ENCODE results near the gene CHCHD4. TPM values are rescaled to one million over a fixed set of nuclear protein-coding genes. Genes with fewer than 3 reads are reported as not detected.

The CHCHD4 gene
- 6.7 TPM for total RNA-seq

DNA sequence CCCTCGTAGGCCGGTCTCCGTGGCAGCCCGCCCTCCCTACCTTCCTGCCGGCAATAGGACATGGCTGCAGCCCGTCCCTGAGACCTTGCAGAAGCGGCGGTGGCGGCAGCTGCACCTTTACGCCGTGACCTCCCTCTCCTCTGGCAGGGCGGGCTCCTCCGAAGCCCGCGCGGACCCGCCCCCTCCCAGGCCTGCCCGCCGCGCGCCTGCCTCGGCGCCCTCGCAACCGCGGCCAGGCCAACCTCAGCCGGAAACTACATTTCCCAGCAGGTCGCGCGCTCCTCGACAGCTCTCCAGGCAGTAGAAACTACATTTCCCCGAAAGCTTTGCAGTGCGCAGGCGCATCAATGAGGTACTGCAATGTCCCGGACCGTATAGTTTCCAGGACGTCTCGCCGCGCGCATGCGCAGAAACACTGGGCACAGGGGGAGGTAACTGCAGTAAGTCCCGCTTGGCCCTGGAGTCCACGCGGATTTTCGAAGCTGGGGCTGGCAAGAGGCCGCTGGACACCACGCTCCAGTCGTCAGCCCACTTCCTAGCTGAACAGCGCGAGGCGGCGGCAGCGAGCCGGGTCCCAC lies at the start of gene CHCHD4, which contains the start of gene TMEM43:
Gene CHCHD4 (minus strand): TSS at position 256 of the 578 bp plus-strand sequence. CDS start 194 bp downstream, at position 62.
Gene TMEM43 (plus strand): TSS at position 438 of the 578 bp plus-strand sequence. CDS start 142 bp downstream, outside the sequence.
- DNase-seq (ENCODE audit: low read depth in 2 of 3, low spot score in 2 of 3), result peak; percentile 96 to 99 (median 98)

DNA sequence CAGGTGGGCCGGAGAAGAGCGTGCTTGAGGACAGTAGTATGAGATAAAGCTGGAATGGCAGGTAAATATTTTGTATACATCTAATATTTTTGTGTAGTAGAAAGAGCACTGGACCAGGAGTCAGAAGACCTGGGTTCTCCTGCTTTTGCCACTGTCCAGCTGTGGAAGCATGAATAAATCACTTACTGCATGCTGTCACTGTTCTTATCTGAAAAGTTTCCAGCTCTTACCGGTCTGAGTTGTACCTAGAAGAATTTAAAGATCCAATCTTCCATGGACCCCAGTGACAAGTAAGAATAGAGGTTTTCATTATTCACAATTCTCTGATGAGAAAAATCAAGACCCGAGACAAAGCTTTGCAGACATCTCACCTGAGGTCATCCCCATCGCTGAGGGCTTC lies 47.8 kb upstream of the CHCHD4 start:
- DNase-seq (ENCODE audit: low read depth in 2 of 3, low spot score in 2 of 3), result no peak

DNA sequence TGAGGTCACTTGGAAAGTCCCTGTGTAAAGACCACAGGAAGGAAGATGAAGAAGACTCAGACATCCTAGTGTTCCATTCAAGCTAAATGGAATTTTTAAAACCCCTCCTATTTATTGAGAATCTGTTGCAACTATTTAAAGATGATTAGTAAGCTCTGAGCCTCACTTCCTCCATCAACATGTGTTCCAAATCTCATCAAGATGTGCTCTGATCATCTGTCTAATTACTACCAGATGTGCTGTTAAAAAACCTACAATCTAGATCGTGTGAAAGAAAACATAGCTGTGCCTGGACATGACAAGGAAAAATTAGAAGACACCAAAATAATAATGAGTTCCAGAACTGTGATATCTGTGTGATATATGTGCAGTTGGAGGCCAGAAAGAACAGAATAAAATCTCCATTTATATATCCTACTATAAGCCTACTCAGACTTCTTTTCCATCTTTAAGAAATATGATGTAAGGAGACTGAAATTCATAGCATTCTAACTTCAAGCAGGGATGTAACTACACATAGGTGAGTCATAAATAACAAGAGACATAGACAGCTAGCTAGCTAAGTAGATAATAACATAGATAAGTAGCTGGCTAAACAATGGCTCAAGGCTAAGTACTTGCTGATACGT lies 46.0 kb upstream of the CHCHD4 start:
- no peak for DNase-seq (ENCODE audit: low read depth in 2 of 3, low spot score in 2 of 3)

DNA sequence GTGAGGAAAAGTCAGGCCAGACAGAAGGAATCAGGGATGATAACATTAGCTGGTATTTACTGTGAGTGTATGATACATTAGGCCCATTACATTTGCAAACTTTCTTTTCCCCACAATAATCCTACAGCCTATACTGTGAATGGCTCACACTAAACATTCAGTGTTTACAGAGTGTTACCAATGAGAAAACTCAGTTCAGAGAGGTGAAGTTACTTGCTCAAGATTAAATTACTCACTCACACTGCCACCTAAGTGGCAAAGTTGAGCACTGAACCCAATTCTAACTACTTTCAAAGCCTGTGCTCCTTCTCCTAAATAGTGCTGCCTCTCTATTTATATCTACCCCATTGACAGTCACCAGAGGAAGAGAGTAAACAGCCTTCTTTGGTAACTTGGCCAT lies 45.2 kb upstream of the CHCHD4 start:
- no peak for DNase-seq (ENCODE audit: low read depth in 2 of 3, low spot score in 2 of 3)

DNA sequence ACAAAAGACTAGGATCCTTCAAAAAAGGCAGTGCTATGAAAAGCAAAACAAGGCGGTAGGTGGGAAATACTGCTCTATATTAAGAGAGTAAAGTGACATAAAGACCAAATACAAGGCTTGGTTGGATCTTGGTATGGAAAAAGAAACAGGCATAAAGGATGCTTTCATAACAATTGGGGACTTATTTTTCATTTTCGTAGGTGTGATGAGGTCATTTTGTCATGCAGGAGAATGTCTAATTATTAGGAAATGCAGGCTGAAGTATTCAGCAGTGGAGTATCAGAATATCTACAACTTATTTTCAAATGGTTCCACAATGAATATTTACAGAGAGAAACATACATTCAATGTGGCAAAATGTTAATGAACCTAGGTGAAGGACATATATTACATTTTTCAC lies 44.8 kb upstream of the CHCHD4 start:
- DNase-seq (ENCODE audit: low read depth in 2 of 3, low spot score in 2 of 3), result no peak

DNA sequence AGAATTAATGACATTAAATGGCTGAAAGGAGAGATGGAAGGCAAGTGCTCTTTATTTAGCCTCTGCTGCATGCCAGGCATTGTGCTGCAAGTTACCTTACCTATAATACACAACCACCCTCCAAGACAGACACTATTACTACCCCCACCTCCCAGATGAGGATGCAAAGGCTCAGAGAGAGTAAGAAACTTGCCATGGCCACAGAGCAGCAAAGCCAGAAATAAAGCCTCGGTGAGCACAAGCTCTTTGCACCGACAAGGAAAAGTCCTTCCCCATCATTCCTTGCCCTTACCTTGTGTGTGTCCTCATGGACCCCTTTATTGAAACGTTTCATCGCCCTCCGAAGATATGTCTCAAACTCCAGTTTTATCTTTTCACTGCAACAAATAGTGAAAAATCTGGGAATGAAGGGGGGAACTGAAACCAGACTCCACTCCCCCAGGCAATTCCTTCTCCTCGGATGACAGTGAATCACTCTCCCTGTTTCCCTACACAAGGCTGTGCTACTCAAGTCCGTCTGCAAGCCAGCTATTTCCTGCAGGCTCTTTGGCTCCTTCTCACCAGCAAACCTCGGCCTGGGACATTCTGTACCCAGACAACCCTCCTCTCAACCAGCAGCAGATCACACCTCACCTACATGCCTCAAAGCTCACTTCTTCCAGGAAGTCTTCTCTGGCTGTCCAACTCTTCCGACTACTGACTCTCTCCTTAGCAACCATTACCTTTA lies 42.4 kb upstream of the CHCHD4 start:
- no peak for DNase-seq (ENCODE audit: low read depth in 2 of 3, low spot score in 2 of 3)

DNA sequence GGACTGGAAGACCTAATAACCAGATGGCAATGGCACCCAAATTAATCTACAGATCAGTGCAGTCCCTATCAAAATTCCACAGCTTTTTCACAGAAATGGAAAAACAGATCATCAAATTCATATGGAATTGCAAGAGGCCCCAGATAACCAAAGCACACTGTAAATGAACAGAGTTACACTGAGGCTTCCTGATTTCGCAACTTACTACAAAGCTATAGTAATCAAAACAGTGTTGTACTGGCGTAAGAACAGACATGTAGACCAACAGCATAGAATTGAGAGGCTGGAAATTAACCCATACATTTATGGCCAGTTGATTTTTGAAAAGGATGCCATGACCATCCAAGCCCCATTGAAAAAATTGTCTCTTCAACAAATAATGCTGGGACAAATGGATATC lies 37.5 kb upstream of the CHCHD4 start:
- DNase-seq (ENCODE audit: low read depth in 2 of 3, low spot score in 2 of 3), result no peak

DNA sequence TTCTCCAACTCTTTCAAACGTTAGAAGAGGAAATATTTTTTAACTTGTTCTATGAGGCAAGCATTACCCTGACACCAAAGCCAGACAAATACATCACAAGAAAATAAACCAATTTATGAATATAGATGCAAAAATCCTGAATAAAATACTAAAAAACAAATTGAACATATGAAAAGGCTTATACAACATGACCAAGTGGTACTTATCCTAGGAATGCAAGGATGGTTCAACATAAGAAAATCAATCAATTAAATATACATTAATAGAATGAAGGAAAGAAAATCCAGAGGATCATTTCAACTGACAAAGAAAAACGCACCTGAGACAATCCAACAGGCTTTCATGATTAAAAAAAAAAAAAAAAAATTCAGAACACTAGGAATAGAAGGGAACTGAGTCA lies 36.6 kb upstream of the CHCHD4 start:
- no peak for DNase-seq (ENCODE audit: low read depth in 2 of 3, low spot score in 2 of 3)

DNA sequence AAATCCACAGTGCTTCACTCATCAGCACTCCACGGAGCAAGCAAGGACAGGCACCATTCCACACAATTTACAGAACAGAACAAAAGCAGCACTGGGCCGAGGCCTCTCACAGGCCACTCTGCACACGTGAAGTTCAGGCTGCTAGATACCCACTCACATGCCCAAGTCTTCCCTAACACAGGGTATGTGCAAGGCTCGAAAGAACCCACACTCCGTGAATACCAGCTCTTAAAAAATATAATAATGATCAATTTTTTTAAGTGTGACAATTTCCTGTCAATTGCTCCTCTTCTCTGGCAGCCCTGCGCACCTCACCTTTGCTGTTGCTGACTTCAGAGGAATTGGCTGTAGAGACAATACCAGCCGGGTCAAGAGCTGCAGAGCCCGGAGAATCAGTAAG lies 34.8 kb upstream of the CHCHD4 start:
- DNase-seq (ENCODE audit: low read depth in 2 of 3, low spot score in 2 of 3), result no peak

DNA sequence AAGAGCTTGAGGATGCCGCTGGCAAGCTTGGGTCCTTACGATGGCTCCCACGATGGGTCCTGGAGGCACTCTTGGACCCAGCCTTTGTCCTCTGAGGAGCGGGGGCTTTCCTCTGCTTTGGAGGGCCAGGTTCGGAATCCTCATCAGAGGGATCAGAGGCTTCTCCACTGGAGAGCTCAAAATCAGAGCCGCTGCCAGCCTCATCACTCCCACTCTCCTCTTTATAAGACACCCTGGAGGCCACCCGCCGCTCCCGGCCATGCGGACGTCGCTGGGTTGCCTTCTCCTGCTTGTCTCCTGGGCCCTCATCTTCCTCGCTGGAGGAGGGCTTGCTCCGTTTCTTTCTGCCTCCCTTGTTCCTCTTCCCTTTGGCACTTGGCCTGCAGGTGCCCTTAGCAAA lies 33.7 kb upstream of the CHCHD4 start:
- no peak for DNase-seq (ENCODE audit: low read depth in 2 of 3, low spot score in 2 of 3)

DNA sequence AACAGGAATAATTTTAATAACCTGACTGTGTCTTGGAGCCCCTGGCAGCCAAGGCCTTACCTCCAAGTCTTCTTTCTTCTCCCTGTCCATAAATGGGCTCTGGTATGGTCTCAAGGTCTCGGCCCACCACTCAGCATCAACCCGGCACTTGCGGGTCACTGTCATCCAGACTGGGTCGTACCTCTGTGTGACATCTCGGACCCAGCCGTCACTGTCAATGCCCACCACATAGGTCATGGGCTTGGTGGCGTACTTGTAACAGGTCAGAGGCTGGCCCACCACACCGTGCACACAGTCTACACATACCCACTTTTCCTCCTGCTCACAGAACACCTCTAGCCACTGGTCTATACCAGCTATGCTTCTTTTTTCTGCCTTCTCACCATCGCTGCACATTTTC lies 33.3 kb upstream of the CHCHD4 start:
- no peak for DNase-seq (ENCODE audit: low read depth in 2 of 3, low spot score in 2 of 3)

DNA sequence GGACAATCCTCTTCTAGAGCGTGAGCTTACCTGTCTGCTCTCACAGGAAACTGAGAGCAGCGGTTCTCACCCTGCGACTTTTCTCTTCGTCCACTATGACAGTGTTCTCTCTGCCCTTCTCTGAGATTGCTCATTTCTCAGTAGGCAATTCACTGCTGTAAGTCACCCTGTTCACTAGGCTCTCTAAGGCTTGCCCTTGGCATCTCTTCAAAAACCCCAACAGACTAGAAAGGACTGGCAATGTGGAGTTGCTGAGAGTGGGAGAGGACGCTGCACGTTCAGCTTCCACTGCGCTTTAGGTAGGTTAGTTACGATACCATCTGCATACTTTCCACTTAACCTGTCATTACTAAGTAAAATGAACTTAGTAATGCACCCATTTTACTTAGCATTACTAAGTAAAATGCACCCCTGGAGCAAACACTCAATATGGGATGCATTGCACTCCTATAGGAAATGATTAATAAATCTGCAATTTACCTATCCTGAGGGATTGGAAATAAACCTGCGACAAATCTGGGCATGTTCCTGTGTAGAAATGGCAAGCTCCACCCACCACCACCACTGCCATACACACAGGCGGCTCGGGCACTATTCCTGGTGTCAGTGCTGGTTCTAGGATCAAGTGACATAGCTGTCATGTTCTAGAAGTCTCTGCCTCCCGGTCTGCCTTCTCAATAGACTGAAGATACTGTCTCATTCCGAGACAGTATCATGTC lies 32.3 kb upstream of the CHCHD4 start:
- DNase-seq (ENCODE audit: low read depth in 2 of 3, low spot score in 2 of 3), result no peak

DNA sequence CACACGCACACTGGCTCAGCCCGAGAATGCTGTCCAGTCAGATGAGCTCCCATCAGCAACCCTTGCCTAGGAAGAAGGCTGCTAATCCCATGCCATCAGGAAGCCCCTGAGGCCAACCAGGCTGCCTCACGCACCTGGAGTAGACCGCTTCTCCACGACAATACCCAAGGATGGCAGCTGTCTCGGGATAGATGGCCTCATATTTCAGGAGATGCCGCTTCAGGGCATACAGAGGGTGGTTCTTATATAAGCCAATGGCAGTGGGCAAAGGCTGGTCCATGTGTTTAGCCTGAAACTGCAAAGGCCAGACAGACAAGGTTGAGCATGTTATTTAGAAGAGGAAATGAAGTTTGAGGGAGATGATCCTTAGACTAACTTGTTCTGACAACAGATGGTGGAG lies 31.5 kb upstream of the CHCHD4 start:
- no peak for DNase-seq (ENCODE audit: low read depth in 2 of 3, low spot score in 2 of 3)

DNA sequence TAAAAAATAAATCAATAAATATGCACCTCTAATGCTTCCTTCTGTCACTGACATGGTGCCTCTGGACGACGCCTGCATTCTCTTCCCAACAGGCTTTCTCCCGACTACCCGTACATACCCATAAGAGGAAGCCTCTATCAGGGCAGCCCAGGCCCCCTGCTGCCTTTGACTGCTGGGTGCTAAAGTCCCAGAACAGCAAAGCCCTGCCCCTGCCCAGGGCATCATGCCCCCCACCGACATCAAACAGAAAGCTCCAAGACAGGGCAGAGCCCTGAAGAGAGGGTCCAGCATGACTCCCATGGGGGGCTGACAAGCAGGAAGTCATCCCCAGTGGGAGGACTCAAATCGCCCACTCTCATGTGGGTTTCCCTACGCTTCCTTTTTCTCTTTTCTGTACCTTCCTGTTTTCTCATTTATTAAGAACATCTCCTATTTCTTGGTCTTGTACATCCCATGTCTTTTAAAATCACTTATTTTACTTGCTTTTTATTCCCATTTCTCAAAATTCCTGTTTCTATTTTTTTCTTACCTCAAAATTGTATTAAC lies 30.3 kb upstream of the CHCHD4 start:
- no peak for DNase-seq (ENCODE audit: low read depth in 2 of 3, low spot score in 2 of 3)

DNA sequence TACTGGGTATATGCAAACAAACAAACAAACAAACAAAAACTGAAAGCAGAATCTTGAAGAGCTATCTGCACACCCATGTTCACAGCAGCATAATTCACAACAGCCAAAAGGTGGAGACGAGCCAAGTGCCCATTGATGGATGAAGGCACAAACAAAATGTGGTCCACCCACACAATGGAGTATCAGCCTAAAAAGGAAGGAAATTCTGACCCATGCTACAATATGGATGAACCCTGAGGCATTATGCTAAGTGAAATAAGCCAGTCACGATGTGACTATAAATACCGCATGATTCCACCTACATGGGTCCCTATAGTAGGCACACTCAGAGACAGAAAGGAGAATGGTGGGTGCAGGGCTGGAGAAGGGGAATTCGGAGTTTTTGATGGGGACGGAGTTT lies 29.6 kb upstream of the CHCHD4 start:
- no peak for DNase-seq (ENCODE audit: low read depth in 2 of 3, low spot score in 2 of 3)

DNA sequence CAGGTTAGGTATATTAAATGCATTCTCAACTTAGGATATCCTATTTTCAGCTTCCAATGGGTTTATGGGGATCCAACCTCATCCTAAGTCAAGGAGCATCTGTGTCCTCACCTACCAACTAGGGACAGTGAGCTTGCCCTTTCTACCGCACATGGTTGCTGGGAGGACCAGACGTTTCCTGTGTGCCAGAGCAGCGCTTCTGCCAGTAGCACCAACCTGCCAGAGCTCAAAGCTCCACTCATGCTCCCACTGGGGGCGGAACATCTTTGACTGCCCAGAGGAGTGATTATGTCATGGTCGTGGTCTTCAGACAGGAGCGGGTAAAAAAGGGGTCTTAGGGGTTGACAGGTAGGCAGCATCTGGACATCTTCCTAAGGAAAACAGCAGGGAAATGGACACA lies 29.0 kb upstream of the CHCHD4 start:
- DNase-seq (ENCODE audit: low read depth in 2 of 3, low spot score in 2 of 3), result no peak

DNA sequence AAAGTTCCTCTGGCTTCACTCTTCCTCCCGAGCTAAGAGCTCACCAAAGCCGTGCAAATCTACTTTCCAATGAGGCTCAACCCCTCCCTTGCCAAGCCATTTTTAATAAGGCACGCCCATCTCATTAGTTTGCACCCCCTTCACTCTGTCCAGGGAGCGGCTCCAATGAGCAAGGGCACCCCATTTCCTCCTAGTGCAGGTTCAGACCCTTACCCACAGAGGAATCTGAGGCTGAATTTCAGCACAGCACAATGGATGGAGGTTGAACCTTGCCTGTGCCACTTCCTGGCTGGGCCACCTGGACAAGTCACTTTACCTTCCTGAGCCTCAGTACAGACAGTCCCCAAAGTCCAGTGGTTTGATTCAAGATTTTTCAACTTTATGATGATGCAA lies 28.3 kb upstream of the CHCHD4 start:
- DNase-seq (ENCODE audit: low read depth in 2 of 3, low spot score in 2 of 3), result no peak

DNA sequence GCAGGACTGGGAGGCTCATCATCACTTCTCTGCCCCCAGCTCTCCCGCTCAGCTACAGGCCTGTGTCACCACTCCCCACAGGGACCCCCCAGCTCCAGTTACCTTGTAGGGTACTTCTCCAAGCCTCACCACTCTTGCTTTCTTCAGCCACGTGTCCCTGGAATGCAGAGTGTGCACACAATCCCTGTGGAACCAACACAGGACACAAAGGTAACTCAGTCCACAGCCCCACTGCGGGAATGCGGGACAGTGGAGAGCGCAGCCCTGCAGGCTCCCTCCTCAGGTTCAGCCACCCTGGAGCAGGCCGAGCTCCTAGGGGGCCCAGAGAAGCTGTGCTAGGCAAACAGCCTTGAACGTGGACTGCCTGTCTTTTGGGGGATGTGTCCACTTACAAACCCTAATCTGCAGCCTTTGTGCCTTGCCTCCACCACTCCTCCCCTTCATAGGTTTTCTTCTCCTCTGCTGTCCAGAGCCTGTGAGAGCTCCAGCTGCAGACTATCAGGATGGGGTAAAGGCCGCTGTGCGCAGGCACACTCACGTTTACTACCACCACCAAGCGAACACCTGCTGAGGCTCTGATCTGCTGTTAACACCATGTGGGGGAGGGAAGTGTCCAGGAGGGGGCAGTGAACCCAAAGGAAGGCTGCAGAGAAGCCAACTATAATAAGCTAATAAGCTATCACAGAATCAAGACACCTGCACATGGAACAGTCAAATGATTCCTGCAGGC lies 27.7 kb upstream of the CHCHD4 start:
- DNase-seq (ENCODE audit: low read depth in 2 of 3, low spot score in 2 of 3), result peak in 1 of 3 donors; percentile 42

DNA sequence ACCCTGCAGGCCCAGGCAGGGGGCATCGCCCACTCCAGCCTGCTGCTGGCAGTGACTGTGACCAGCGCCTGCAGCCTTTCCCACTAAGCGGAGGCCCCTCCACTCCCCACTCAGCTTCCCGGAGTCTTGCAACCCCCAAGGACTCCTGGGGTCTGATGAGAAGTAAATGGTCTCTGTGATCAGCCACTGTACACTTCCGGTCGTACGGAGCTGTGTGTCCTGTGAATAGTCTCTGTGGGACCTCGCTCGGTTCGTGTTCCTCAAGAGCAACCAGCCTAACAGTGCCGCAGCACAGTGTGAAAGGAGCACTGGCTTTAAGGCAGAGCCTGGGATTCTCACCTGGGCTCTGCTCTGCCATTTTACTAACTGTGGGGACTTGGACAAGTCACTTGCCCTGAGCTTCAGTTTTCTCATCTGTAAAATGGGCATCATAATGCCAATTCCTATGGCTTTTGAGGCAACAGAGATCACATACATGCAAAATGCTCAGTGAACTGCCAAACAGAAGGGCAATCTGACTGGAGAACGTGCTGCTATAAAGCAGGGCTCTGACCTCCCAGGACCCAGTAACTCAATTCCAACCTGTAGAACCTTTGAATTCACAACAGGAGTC lies 26.9 kb upstream of the CHCHD4 start:
- DNase-seq (ENCODE audit: low read depth in 2 of 3, low spot score in 2 of 3), result no peak
